Heart right ventricle (tissue), 16 donors: Measurements from ENCODE around the gene NHLRC1. TPM values are rescaled to one million over a fixed set of nuclear protein-coding genes. Genes with fewer than 3 reads are reported as not detected.

Experiments used
- ATAC-seq, 8 donors: fragments of 200-7000 bp; cut with Tn5 transposase; one replicate each; pipeline ENCODE4 v1.9.1; 2020; ENCODE audit warnings: mild to moderate bottlenecking in 8 of 8, moderate library complexity in 8 of 8, moderate number of reproducible peaks in 1 of 8
- DNase-seq, 2 donors: peaks; one replicate each; pipeline ENCODE4 v3.0.0-alpha.2; 2020
- H3K27ac ChIP-seq, 10 donors: fragments of 200-600 bp; sonication (generic) in 2 of 10; one replicate each; pipeline versions ENCODE4 v1.5.0 to v1.8.0; 2020 to 2022; ENCODE audit warnings: mild to moderate bottlenecking in 3 of 10
- H3K27me3 ChIP-seq, 7 donors: fragments of 200-600 bp; one replicate each; pipeline ENCODE4 v1.8.0; 2021 to 2022; ENCODE audit warnings: mild to moderate bottlenecking in 2 of 7
- H3K36me3 ChIP-seq, 9 donors: fragments of 200-600 bp; sonication (generic) in 1 of 9; one replicate each; pipeline versions ENCODE4 v1.5.0 to v1.8.0; 2020 to 2022; ENCODE audit warnings: mild to moderate bottlenecking in 2 of 9
- H3K4me1 ChIP-seq, 9 donors: fragments of 200-600 bp; sonication (generic) in 1 of 9; one replicate each; pipeline versions ENCODE4 v1.5.0 to v1.8.0; 2020 to 2022; ENCODE audit warnings: mild to moderate bottlenecking in 4 of 9
- H3K4me3 ChIP-seq, 10 donors: fragments of 200-600 bp; sonication (generic) in 2 of 10; one replicate each; pipeline versions ENCODE4 v1.5.0 to v1.8.0; 2020 to 2022; ENCODE audit warnings: mild to moderate bottlenecking in 7 of 10, moderate library complexity in 2 of 10
- H3K9me3 ChIP-seq, 11 donors: fragments of 200-600 bp in 10 of 11; sonication (generic) in 2 of 11; one replicate each; pipeline versions ENCODE4 v1.5.0 to v1.8.0; 2013 to 2022; ENCODE audit warnings: mild to moderate bottlenecking in 2 of 11, control low read depth in 1 of 11, moderate library complexity in 1 of 11
- CTCF ChIP-seq, 9 donors: fragments of 200-600 bp; sonication (generic) in 2 of 9; IDR thresholded peaks; one replicate each; pipeline versions ENCODE4 v1.5.0 to v1.8.0; 2021 to 2022; ENCODE audit warnings: antibody characterized with exemption in 9 of 9, mild to moderate bottlenecking in 5 of 9, moderate library complexity in 1 of 9
- WGBS, 2 donors: extraction: QIAGEN DNeasy Blood & Tissue Kit; methylation state at CpG; one replicate each; pipeline ENCODE4 v1.1.7; 2013; ENCODE audit warnings: inconsistent platforms in 1 of 2; 5-methylcytosine and 5-hydroxymethylcytosine counted together
- intact Hi-C, 10 donors: fragments of 100-400 bp; cut with DNase I; formaldehyde crosslinking; loops; one replicate each; pipeline versions ENCODE4 v1.11.1 to v1.14.2; 2022
- polyA plus RNA-seq, 2 donors: library from polyadenylated mRNA; stranded (reverse); fragments of 200-250 nt; gene quantifications; one replicate each; pipeline ENCODE4 v1.2.3, GENCODE V29; 2013
- total RNA-seq, 10 donors: library from RNA; stranded (reverse); fragmentation: NEBNext Ultra II Directional in 3 of 10; extraction: Animal tissue kit (Norgen Biotek cat#: 25700) in 3 of 10; gene quantifications; one replicate each; pipeline versions ENCODE4 v1.2.1 to v1.2.4, GENCODE V29; 2021 to 2023
- donor health status: Arrhythmogenic right ventricular cardiomyopathy.
- donor health status: ischemic (EF 13 %, LVEDD 7.1; RV severe dilation, severe dysfunction).
- donor health status: healthy with polysubstance abuse.
- donor health status: DM: no; HTN: yes; CAD: no.
- donor health status: DM: no; HTN: no; CAD: no.
- donor health status: ischemic (EF 25% LVEDD 6.9; RV normal size, moderate dysfunction).
- donor health status: ischemic (EF 25% LVEDD 5.7; RV mildly dilated, moderate dysfunction).
- donor health status: healthy.
- donor health status: DM: yes; HTN: yes; CAD: no.
- donor health status: Ischemic cardiomyopathy.
- donor health status: ischemic (EF 35%, LVEDD 5.7; RV mildly dilated, moderate dysfunction).
- donor health status: nonischemic (EF 11% LVEDD 7.7; RV severe dilation, severe dysfunction).
- donor health status: DM: yes; HTN: yes; CAD: no.
- donor health status: PGD.
- donor health status: ischemic (EF 29% LVEDD 5.4; RV normal size, mild dysfunction).
- donor health status: nonischemic (EF 23%, LVEDD 6.1; RV moderate dilation, normal function).

The NHLRC1 gene
- total and polyA plus RNA-seq, 12 donors = 0.73 to 2.5 (median 1.4) TPM

- Histone ChIP-seq H3K4me1 (peaks cover 0 to 4% (median 0%) of the 10 kb centered on the region in 9 donors), H3K27ac (no peak overlapping the region), H3K9me3 (peaks cover 0 to 12% (median 0%) of the 10 kb centered on the region in 11 donors), H3K4me3 (no peak overlapping the region), H3K36me3 (peaks cover 0 to 96% (median 58%) of the 10 kb centered on the region in 9 donors), H3K27me3 (no peaks in the 10 kb centered on the region)
- no peak for ATAC-seq
- DNase-seq = no peak
- WGBS, 2 donors = 91 to 98% methylated on average over 2 of the region's 2 CpGs
- intact Hi-C loops = no loop called here
- no peak for TF ChIP-seq CTCF (IDR thresholded peaks at IDR 0.05)
Measured at GRCh38 chr6:18166312-18167036, 44.0 kb upstream of the NHLRC1 start.

- H3K4me1 ChIP-seq = peaks cover 0 to 2% (median 0%) of the 10 kb centered on the region in 9 donors
- 95 to 96% methylated on average over 4 of the region's 4 CpGs for WGBS, 2 donors
- intact Hi-C loops = no loop called here
- no peak overlapping the region for H3K27ac ChIP-seq
- peaks cover 0 to 96% (median 64%) of the 10 kb centered on the region in 9 donors for H3K36me3 ChIP-seq
- ATAC-seq (no peak), DNase-seq (no peak)
- peaks cover 0 to 12% (median 0%) of the 10 kb centered on the region in 11 donors for H3K9me3 ChIP-seq
- TF ChIP-seq CTCF (IDR thresholded peaks at IDR 0.05) = no peak
- H3K4me3 ChIP-seq = no peak overlapping the region
- H3K27me3 ChIP-seq = no peaks in the 10 kb centered on the region
Measured at GRCh38 chr6:18165751-18166150, 43.3 kb upstream of the NHLRC1 start.

GRCh38 chr6:18162401-18162800, 39.9 kb upstream of the NHLRC1 start:
- H3K36me3 ChIP-seq = peaks cover 0 to 76% (median 44%) of the 10 kb centered on the region in 9 donors

GRCh38 chr6:18161431-18161830, 39.0 kb upstream of the NHLRC1 start:
- intact Hi-C loops = no loop called here
- 89 to 95% methylated on average over 2 of the region's 2 CpGs for WGBS, 2 donors
- peak in 2 of 8 donors; percentile 42 to 44 for ATAC-seq
- no peak for TF ChIP-seq CTCF (IDR thresholded peaks at IDR 0.05)
- no peak for DNase-seq
- H3K27me3 ChIP-seq = no peaks in the 10 kb centered on the region
- peaks cover 0 to 66% (median 35%) of the 10 kb centered on the region in 9 donors for H3K36me3 ChIP-seq
- H3K27ac ChIP-seq = no peak overlapping the region
- no peaks in the 10 kb centered on the region for H3K9me3 ChIP-seq
- H3K4me3 ChIP-seq = no peak overlapping the region
- H3K4me1 ChIP-seq = peaks cover 0 to 6% (median under 1%) of the 10 kb centered on the region in 9 donors

More at GRCh38 chr6:18162401-18162800, 39.9 kb upstream of the NHLRC1 start:
- no peaks in the 10 kb centered on the region for H3K9me3 ChIP-seq
- H3K27ac ChIP-seq = no peak overlapping the region
- peaks cover 0 to 2% (median 0%) of the 10 kb centered on the region in 9 donors for H3K4me1 ChIP-seq
- DNase-seq = no peak
- no peak for TF ChIP-seq CTCF (IDR thresholded peaks at IDR 0.05)
- WGBS, 2 donors = 92 to 97% methylated on average over 2 of the region's 2 CpGs
- H3K4me3 ChIP-seq = no peak overlapping the region
- no peaks in the 10 kb centered on the region for H3K27me3 ChIP-seq
- intact Hi-C loops = no loop called here
- ATAC-seq = no peak
